ENCODE results near the gene MALT1.

GRCh38 chr18:58649966-58650816 is 21.1 kb upstream of the MALT1 start:
- TF ChIP-seq CTCF (IDR thresholded peaks at IDR 0.05; ENCODE audit: poor library complexity) (no peak), EZH2 (IDR thresholded peaks at IDR 0.05; ENCODE audit: borderline replicate concordance) (no peak), EZH2phosphoT487 (IDR thresholded peaks at IDR 0.05; ENCODE audit: low read depth, severe bottlenecking, unreplicated experiment) (no peak)

Data from hepatocyte (in vitro differentiated cells).